Brain pericyte (primary cell): ENCODE results near the gene SLC1A4.
"Not testable (repeated sequence)": the region's sequence is repeated elsewhere in the genome, so short reads cannot be mapped to it uniquely, and the experiment has no call there.

ENCODE experiments used
- DNase-seq: peaks from one replicate; pipeline ENCODE4 v3.0.0-alpha.2; 2012; ENCODE audit warnings: low read depth, low spot score

SLC1A4 gene

DNA sequence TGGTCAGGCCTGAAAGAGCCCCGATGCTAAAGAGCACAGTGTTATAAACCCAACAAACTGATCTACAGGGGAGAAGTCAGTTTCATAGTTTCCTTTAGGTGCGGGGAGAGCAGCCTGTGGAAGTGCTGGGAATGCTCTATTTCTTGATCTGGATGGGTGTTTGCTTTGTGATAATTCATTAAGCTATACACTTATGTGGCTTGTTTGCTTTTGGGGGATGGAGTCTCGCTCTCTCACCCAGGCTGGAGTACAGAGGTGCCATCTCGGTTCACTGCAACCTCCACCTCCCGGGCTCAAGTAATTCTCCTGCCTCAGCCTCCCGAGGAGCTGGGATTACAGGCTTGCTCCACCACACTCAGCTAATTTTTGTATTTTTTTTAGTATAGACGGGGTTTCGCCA lies 37.0 kb downstream of the SLC1A4 start:
- no peak for DNase-seq

- DNase-seq, result no peak
Measured at GRCh38 chr2:65026704-65027464, 37.7 kb downstream of the SLC1A4 start.

DNA sequence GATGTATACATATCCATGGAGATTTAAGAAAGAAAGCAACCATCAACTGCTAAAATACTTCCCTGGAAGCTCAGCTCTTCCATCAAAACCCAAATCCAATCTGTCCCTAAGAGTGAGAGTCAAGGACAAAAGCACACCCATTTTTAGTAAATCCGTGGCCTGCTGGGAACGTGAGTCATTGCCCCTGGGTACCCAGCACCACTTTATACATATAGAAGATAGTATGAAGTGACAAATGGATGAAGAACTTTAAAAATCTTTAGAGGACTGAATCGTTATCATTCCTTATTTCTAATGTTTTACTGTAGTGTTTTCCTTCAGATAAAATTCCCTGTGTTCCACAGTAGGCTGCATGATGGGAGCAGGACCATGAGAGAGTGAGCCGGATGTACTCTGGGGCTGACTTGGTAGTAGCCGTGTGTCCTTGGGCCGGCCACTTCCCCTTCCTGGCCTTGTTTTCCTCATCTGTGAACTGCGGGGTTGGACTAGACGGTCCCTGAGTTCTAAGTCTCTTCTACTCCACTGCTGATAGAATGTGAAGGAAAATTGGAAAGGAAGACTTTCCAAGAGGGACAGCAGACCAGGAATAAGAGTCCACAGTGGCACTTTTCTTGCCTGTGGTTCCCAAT lies 38.5 kb downstream of the SLC1A4 start:
- DNase-seq, result no peak

- no peak for DNase-seq
Measured at GRCh38 chr2:65030476-65031332, 41.5 kb downstream of the SLC1A4 start.

DNA sequence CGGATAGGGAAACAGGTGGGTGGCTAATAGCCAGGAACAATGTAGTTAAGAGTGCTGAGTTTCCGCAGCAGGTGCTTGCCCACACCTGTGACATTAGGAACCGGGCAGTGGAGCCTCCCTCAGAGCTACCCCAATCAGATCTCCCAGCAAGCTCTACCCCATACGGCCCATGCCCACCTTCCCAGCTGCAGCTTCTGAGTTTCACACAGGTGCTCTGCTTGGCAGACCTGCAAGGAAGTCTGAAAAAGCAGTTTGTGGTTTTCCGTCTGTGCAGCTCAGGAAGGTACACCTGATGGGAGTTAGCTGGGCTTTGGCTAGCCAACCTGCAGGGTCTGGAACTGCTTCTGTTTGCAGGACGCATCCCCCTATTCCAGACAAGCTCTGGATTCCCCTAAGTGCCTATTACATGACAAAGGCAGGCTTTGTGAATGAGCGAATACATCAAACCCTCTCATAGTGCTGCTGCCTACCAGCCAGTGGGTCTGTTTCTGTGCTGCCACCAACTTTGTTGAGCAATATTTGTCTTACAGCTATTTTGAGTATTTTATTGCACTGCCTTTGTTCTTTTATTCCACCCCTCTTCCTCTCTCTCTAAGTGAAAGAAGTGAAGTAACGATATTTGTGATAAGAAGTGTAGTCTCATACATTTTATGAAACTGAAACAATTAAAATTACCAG lies 42.3 kb downstream of the SLC1A4 start:
- no peak for DNase-seq

GRCh38 chr2:65032019-65032975 lies 43.1 kb downstream of the SLC1A4 start:
- no peak for DNase-seq

GRCh38 chr2:65033178-65033577 lies 44.0 kb downstream of the SLC1A4 start:
- DNase-seq, result no peak

DNA sequence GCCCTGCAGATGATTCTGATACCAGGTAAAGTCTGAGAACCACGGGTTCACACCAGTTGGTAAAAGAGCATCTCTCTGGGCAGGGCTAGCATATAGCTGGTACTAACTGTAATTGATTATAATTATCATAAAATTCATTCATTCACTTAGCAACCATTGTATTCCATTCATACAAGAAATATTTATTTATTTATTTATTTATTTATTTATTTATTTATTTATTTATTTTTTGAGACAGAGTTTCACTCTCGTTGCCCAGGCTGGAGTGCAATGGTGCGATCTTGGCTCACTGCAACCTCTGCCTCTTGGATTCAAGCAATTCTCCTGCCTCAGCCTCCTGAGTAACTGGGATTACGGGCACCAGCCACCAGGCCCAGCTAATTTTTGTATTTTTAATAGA lies 44.5 kb downstream of the SLC1A4 start:
- not testable (repeated sequence) for DNase-seq

DNA sequence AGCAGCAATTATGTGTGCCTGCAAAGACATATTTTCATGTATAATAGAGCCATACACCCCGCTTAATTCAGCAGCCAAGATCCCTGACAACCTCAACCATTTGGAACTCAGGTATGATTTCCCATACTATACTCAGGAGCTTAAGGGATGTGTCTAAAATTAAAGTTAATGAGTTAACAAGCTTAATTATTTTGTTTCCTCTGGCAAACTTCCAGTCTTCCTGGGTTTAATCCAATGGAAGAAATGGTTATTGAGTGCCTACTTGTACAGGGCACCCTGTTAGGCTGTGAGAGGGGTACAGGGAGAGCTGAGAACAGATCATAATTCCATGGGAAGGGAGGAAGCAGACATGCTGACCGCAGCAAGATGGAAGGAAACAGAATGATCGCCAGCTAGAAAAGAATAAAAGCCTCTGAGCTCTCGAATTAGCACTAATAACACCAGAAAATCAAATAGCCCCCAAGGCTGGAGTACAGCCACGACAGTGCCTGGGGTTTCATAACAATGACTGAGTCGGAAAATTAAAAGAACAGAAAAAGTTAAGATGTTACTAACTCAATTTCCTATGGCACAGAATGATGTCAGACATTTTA lies 46.2 kb downstream of the SLC1A4 start:
- no peak for DNase-seq

DNA sequence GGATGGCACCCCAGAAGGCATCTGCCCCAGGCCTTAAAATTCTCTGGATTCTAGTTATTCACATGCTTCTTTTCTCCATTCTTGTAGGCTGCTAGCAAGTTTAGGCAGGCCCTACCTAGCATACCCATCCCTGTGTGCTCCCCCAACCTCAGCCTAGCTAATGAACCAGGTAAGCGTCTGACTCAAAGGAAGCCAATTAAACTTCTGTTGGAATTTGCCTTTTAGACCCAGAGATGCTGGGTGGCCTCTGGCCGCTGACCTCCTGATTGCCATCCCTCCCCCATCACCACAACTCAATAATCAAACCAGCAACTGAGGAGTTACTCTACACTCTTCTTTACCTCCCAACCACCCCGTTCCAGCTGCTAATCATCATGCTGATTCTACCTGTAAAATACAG lies 48.0 kb downstream of the SLC1A4 start:
- DNase-seq, result no peak

- no peak for DNase-seq
Measured at GRCh38 chr2:65039640-65040039, 50.4 kb downstream of the SLC1A4 start.

- no peak for DNase-seq
Measured at GRCh38 chr2:65040400-65041261, 51.4 kb downstream of the SLC1A4 start.

DNA sequence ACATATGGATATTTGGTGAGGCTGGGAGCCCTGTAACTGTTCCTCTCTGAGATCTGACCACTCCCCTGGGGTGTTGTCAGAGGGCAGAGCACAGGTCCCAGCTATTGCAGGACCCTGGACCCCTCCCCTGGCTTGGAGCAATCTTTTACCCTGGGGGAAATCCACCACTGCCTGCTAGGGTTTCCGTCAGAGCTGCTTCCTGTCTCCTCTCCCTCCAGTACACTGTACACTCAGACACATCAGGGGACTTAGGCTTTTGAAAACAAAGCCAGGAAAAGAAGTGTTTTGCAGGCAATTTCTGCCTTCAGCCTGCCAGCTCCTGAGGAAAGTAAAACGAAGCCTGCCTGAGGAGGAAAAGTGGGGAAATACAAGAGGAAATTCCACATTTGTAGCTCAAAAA lies 53.8 kb downstream of the SLC1A4 start:
- DNase-seq, result no peak

GRCh38 chr2:65044097-65044735 lies 55.0 kb downstream of the SLC1A4 start:
- DNase-seq, result no peak

DNA sequence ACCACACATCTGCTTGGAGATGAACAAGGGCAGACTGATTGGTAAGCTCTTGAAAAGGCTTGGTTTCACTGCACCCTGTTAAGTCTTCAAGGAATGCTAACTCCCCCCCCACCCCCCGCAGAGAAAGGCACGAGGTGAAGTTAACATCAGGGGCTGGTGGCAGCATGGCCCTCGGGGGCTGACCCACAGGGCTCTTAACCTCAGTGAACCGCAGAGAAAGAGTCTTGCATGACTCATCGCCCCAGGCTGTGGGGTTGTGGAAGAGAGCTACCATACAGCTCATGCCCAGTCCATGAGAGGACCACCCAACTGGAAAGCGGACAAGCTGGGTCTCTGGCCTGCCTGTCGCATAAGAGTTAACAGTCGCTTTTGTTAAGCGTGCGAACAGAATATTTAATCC lies 56.5 kb downstream of the SLC1A4 start:
- peak; percentile 36 for DNase-seq

GRCh38 chr2:65046633-65047407 lies 57.6 kb downstream of the SLC1A4 start:
- no peak for DNase-seq

- DNase-seq, result no peak
Measured at GRCh38 chr2:65049010-65049639, 59.9 kb downstream of the SLC1A4 start.

- no peak for DNase-seq
Measured at GRCh38 chr2:65050931-65051330, 61.7 kb downstream of the SLC1A4 start.
